H1 (cell line): ENCODE data around the gene CENPX. TPM values are rescaled to one million over a fixed set of nuclear protein-coding genes. Genes with fewer than 3 reads are reported as not detected.

Experiments used
- CREB1 ChIP-seq: IDR thresholded peaks from 2 replicates; pipeline ENCODE4 v1.6.1; 2012; ENCODE audit warnings: inconsistent platforms
- SP1 ChIP-seq: IDR thresholded peaks from 2 replicates; pipeline ENCODE4 v1.6.1; 2011; ENCODE audit warnings: low read depth, low read length
- polyA plus RNA-seq, 7 experiments: library from polyadenylated mRNA; depleted of rRNA in 3 of 7; stranded (reverse) in 5 of 7; unstranded in 2 of 7; fragments of >200 nt in 5 of 7; fragments of 200-250 nt in 2 of 7; gene quantifications; 1 replicate in 5 of 7; 2 replicates in 1 of 7; 4 replicates in 1 of 7; pipeline versions ENCODE4 v1.2.1 to v1.2.3, GENCODE V29; 2011 to 2013; ENCODE audit warnings: missing spikeins in 2 of 7, mixed read lengths in 2 of 7
- total RNA-seq: library from RNA; stranded (reverse); fragmentation: NEBNext Ultra II Directional; extraction: Animal tissue kit (Norgen Biotek cat#: 25700); gene quantifications from 2 replicates; pipeline ENCODE4 v1.2.1, GENCODE V29; 2021
- TF ChIP-seq, protein P1 (sequence below): IDR thresholded peaks from 2 replicates; pipeline ENCODE4 v1.6.1; 2011; ENCODE audit warnings: low read length, improper control_type of control experiment

CENPX gene
- total and polyA plus RNA-seq, 2 of the 8 experiments (the other 6 are each of a cell fraction or from before 2014, with no cell fraction given), result 116 to 122 TPM

DNA sequence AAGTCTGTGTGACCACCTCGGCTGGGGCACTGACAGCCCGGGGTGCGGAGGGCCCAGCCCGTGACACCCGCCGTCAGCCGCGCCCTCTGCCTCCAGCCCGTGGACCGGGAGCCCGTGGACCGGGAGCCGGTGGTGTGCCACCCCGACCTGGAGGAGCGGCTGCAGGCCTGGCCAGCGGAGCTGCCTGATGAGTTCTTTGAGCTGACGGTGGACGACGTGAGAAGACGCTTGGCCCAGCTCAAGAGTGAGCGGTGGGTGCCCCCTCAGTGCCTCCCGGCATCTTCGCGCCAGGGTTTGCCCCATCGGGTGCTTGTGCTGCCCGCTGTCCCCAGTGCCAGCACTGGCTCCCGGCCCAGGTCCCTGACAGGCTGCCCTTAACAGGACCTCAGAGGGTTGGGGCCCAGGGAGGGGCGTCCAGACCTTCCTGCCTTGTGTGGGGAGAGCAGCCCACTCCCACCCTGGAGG, 13.7 kb downstream of the CENPX start (continued):
- TF ChIP-seq, protein P1, sequence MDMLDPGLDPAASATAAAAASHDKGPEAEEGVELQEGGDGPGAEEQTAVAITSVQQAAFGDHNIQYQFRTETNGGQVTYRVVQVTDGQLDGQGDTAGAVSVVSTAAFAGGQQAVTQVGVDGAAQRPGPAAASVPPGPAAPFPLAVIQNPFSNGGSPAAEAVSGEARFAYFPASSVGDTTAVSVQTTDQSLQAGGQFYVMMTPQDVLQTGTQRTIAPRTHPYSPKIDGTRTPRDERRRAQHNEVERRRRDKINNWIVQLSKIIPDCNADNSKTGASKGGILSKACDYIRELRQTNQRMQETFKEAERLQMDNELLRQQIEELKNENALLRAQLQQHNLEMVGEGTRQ, result no peak
- TF ChIP-seq SP1 (no peak), CREB1 (no peak)
